NCI-H2107 (cell line): Measurements from ENCODE around the gene CFAP57.

Source experiments
- DNase-seq: peaks from one replicate; lab custom pipeline; 2025; lab: John Stamatoyannopoulos, UW

CFAP57 gene

DNA sequence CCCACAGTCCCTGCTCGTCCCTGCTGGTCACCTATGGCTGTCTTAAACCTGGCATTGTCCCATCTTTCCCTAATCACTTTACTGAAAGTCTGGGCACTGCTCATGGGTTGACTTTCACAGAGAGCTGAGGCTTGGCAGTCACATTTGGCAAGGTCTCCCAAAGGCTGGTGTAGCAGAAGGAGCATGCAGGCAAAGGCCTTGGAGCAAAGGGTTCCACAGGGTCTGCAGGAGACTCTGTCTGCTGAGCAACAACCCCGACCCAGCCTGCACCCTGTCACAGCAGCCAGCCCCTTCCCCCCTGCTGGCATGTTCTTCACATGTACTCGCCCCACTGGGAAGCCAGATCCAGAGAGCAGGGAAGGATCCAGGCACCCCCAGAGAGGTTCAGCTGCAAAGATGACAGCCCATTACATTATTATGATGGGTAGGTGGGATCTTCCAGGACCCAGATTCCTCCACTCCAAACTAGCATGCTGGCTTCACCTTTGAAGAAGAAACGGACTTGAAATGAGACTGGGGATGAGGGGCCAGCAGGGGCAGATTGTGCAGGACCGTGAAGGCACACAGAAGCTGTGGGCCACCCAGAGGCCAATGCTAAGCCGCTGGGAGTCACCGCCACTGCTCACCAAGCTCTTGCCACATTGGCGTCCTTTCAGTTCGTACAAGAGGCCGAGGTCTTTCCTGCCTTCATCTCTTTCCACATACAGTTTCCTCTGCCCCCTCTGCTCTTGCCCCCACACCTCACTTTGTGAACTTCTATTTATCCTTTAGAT, 83.5 kb downstream of the CFAP57 start:
- no peak for DNase-seq

DNA sequence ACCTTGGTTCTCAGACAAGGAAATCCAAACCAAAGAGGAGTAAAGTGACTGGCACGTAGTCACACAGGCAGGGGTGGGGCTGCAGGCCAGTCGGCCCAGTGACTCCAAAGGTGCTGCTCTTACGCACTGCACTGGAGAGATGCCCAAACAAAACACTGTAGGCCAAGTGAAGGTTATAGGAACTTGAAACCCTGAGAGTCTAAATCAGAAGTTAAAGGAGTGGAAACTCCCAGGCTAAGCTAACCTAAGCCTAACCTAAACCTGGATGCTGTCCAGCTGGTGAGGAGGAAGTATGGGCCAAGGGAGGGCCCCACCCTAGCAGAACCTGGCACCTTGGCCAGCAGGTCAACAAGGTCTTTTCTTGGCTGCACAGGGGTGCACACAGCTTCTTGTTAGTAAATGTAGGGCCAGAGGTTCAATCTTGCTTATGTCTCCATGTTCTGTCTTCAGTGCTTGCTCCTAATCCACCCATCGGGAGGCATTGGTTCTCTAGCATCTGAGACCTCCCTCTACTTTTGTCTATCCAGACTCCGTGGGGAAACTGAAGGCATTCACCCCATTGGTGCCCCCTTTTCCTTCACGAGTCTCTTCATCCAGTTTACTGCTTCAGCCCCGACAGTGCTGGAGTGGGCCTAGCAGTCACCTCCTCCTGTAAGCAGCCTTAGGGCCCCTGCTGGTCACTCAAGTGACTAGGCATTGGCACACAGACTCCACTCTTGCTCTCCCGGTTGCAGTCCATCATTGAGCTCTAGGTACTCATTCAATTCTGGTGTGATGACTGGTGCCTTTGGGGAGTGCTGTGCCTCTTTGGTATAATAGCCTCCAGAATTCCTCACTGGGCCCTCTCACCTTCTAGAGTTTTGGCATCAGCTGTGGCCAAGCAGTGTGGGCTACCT, 84.8 kb downstream of the CFAP57 start:
- DNase-seq, result no peak

DNA sequence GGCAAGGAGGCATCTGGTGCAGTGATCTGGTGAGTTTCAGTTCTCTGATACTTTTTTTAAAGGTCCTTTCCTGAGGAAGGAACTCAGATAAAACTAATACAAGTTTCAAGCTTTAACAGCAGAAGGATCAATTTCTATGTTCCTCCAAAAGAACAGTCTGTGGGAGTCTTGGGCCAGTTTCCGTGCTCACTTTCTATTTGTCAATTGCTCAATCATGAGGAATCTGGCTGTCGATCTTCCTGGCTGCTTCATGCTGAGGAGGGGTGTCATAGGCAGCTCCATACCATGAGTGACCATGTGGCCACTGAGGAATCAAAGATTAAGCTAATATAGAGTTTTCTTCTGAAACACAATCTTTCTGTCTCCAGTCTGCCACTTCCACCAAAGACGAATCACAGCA, 86.2 kb downstream of the CFAP57 start:
- no peak for DNase-seq

DNA sequence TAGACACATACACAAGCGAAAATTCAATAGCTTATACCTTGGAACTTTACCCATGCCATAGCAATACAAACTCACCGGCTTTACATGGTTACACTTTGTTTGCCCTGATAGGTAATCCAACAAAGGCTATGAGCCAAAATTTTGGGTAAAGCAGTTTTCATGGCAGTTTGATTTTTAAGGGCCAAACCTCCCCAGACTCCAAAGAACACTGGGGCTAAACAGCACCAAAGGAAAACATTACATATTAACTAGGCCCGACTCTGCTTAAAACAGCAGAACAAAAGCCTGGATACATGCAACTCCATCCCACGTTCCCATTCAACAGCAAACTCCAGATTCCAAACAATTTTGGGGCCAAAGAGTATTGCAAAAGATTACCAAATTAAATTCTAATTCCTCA, 93.3 kb downstream of the CFAP57 start:
- DNase-seq, result no peak

DNA sequence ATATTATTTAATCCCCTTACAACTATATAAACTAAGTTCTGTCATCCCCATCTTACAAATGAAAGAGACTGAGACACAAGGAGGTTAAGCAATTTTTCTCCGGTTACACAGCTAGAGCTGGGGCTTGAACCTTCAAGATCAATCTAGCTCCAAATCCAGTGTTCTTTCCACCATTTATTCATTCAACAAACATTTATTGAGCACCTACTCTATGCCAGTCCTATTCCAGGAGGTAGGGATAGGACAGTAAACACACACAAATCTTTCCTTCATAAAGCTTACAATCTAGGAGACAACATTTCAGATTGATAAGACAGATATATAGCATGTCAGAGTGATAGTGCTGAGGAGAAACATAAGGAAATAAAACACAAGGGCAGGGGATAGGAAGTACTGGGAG, 94.8 kb downstream of the CFAP57 start:
- no peak for DNase-seq

DNA sequence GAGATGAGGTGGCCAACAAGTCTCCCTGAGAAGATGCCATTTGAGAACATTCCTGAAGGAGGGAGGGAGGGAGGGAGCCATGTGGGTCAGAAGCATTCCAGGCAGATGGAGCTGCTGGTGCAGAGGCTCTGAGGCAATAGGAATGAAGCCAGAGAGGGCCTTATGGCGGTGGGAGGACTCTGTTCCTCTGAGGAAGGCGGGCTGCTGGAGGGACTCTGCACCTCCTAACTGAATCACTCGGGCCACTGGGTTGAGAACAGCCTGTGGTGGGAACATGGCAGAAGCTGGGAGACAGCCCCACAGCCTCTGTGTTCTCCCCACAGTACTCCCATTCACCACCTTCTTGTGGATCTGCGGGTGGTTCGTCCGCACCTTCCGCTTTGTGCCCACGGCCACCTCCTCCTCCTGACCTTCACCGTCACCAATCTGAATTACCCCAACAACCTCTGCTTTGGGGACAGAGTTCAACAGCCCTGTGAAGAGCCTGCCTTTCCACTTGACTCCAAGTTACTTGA, 95.2 kb downstream of the CFAP57 start:
- DNase-seq, result no peak

DNA sequence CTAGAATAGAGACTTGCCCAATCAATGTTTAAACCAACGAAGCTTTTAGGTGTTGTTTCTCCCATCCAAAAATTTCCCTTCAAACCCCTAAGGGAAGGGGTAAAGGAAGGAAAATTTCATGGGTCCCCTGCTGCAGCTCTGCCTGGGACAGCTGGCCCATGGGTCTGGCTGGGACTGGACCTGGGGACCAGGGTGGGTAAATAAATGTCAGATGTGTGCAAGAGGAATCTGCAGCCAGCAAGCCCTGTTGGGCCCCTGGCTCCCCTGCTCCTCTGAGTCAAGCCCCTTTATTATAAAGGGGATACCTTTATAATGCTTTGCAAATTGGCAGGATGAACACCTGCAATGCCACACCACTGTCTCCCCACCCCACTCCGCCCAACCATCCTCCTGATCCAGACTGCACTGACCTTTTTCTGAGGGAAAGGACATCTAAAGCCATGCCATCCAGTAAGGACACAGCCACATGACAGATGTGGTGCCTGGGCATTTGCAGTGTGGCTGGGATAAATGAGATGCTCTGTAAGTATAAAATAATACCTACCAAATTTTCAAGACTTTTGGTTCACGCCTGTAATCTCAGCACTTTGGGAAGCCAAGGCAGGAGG, 95.8 kb downstream of the CFAP57 start:
- no peak for DNase-seq

DNA sequence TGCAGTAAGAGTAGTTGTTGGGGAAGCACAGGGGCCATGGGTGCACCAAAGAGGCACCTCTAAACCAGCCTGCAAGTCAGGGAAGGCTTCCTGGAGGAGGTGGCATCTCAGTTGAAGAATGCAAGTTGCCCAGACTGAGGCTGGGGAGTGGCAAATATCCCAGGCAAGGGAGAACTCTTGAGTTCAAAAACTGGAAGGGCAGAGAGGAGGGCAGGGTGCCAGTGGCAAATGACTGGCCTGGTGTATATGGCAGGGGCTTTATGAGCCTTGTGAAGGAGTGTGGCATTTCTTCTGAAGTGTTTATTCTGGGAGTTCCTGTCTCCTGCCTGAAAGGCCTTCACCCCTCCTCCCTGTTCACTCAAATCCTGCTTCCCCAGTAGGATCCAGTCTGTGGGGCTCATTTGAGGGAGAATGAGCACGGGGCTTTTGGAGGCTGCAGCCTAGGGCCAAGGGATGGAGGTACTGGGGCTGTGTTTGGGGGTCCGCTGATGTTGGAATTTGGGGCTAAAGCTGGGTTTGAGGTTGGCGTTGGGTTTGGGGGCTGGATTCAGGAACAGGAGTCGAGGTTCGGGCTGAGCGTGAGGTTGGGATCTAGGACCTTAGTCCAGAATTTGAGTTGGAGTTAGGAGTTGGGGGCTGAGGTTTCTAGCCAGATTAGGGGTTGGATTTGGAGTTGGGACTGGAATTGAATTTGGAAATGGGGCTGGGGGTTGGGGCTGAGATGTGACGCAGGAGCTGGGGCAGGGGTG, 97.7 kb downstream of the CFAP57 start, which contains the start of gene TMEM125:
Gene TMEM125 (plus strand): TSS at position 357 of the 749 bp plus-strand sequence. CDS start 2,740 bp downstream, outside the sequence.
- DNase-seq, result no peak

DNA sequence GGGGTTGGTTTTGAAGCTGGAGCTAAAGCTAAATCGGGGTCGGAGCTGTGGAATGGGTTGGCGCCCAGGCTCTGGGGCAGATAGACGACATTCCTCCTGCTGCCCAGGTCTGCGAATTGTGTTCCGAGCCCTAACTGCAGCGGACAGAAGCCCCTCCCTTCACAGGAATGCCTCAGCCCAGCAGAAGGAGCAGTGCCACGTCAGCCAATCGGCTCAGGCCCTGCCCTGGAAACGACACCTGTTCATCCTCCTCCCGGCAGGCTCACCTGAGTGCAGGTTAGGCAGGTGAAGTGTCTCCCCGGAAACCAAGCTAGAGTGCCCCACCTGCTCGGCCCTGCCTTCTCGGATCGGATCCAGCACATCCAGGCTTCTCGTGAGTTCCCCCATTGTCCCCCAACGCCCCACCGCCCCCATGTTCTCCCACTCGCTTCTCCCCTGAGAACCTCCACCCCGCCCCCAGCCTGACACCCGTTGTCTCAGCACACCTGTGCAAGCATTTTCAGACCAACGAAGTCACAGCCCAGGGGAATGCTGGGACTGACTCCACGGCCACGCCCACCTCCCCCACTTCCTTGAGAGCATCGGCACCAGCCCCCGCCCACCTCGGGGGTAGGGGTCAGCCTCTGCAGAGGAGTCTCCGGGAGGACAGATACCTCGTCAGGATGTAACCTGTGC, 98.4 kb downstream of the CFAP57 start:
- peak; percentile 21 for DNase-seq

DNA sequence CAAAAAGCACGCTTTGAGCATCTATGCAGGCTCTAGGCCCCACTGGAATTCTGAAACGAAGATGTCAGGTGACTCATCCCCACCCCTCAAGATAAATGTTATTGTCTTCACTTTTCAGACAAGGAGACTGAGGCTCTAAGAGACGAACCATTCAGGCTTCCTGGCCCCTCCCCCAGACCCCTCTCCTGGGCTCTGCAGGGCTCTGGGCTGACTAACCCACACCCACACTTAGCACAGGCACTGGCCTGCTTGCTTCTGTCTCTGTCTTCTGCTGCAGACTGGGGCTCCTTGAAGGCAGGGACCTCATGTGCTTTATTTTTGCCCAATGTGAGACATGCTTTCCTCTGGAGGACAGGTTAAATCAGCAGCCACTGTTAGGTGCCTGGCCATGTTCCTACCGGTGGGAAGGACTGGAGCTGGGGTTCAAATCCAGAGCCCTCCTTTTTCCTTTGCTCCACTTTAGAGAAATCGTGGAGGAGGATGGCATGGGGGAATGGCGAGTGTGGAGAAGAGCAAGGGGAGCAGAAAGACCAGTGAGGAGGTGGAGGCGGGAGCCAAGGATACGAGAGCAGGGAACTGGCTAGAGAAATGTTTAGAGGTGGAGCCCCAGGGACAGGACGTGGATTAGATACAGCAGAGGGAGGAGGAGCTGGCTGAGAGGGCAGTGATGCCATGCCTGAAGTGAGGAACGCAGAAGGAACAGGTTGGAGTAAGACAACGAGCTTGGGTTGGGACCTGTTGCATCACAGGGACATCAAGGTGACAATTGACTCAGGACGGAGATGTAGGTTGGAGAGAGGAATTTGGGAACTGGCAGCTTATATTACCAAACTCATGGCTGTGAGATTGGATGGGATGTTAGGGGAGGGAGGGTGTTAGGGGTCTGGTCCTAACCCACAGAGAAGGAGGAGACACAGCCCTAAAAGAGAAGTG, 99.3 kb downstream of the CFAP57 start:
- DNase-seq, result no peak

DNA sequence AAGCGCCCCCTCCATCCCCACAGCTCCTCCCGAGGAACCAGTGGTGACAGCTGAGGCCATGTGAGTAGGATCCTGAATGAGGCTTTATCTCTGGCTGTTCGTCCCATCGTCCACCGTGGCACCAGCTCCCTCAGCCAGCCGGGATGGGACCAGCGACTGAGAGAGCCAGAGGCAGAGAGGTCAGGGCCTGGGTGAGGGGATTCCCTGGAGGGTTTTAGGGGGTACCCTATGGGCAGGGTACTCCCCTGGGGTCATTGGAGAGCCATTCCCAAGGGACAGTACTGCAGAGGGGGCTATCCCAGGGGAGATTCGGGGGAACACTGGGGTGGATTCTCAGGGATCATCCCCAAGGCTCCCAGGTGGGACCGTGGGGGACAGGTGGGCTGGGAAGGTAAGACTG, 100.0 kb downstream of the CFAP57 start:
- no peak for DNase-seq

DNA sequence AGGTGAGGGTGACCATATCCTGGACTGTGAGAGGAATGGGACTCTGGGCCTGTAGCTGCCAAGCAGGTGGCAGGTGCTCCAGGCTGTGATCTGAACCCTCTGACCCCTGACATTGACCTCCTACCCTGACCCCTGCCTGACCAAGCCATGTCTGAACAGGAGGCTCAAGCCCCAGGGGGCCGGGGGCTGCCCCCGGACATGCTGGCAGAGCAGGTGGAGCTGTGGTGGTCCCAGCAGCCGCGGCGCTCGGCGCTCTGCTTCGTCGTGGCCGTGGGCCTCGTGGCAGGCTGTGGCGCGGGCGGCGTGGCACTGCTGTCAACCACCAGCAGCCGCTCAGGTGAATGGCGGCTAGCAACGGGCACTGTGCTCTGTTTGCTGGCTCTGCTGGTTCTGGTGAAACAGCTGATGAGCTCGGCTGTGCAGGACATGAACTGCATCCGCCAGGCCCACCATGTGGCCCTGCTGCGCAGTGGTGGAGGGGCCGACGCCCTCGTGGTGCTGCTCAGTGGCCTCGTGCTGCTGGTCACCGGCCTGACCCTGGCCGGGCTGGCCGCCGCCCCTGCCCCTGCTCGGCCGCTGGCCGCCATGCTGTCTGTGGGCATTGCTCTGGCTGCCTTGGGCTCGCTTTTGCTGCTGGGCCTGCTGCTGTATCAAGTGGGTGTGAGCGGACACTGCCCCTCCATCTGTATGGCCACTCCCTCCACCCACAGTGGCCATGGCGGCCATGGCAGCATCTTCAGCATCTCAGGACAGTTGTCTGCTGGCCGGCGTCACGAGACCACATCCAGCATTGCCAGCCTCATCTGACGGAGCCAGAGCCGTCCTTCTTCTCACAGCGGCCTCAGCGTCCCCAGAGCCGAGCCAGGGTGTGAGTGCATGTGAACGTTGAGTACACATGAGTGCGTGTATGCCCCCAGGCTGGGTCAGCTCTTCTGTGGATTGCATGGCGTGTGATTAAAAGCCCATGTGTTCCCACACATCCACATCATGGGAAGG, 100.7 kb downstream of the CFAP57 start:
- DNase-seq, result no peak

DNA sequence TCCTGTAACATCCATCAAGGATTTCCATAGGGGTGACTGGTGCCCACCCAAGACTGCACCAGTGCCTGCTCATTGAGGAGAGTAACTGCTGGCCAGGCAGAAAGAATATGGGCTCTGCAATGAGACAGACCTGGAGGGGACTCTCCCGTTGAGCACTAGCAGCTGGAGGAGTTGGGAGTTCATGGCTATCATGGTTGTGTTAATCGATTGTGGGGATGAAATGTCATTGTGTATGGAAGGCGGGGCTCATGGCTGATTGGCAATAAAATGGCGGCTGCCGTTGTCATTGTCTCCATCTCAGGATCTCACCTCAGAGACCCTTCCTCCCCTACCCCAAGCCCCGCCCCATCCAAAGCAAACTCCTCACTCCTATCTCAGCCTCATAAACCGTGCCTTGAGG, 101.6 kb downstream of the CFAP57 start:
- no peak for DNase-seq

DNA sequence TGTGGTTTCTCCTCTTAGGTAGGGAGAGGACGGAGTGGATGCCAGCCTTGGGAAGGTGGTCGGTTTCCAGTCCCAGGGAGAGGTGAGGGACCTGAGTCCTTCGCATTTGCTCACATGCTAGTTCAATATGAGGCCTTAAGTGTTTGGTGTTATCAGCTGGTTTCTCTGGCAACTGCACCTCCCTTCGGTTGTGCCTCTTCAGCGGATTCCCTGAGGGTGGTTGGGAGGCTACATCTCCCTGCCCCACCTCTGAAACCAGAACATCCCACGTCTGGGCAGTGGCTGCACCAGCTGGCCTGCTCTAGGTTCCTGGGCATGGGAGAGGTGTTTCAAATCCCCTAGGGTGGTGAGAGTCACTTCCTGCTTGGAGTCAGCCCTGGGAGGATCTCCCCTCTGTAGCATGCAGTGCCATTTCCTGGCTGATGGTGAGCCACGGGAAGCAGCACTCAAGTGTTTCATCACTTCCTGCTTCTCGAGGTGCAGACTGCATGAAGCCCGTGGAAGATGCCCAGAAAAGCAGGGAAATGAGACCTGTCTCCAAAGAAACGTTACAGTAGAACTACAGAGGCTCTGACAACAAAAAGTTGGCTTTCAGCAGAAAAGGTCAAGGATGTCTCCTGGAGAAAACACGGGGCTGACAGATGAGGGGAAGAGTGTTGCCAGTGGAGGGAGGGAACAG, 102.1 kb downstream of the CFAP57 start:
- no peak for DNase-seq

DNA sequence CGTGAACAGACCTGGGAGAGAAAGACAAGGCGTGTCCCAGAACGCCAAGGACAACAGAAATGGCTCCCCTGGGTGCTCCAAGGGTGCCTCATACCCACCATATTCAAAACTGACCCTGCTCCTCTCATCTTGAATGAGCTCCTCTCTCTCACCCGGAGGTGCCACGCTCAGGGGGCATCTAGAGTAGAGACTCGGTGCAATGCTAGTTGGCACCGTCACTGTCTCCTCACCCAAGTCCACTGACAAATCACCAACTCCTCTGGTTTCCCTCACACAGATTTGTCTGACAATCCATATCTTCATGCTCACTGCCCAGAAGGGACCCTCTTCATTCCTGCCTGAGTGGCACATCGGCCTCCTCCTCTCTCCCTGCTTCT, 102.7 kb downstream of the CFAP57 start:
- DNase-seq, result no peak

DNA sequence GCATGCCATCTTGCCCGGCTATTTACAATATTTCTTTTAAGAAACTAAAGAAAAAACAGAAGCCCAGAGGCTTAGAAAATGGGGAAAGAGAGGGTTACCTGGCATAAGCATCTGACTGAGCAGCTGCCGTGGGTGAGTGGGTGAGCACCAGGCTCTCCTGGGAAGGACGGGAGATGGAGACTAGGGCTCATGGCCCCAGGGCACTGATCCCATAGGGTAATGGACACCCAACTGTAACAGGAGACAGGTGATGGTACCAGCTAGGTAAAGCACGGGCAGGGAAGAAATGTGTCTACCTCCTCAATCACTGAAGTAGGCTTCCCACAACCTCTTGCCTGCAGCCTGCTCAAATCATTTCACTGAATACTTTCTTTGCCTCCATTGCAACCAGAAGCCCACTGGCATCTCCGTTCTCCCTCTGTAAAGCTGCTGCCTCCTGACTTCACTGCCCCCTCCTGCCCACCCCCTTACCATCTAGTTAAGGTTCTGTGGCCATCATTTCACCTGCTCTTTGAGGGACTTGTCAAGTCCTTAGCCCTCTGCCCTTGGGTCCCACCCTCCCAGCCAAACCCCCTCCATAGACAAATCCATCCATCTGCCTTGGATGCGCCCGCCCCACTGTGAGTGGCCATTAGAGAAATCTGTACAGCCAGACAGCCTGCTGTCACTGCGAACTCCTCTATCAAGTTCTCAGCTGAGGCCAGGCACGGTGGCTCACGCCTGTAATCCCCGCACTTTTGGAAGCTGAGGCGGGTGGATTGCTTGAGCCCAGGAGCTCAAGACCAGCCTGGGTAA, 103.9 kb downstream of the CFAP57 start:
- DNase-seq, result no peak

DNA sequence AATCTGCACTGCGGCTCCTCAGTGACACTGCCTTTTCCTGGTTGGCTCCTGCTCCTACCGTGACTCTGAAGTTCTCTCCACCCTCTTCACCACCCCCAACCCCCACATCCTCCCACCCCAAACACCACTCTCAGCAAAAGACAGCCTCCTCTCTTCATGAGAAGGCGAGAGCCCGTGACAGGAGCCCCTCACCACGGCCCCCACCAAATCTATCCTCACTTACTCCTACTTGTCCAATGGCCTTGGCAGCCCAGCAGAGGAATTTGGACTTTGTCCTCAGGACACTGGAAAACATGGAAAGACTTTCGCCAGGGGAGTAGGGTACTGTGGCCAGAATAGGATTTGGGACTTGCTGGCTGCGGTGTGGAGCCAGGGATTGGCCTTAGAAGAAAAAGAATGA, 104.5 kb downstream of the CFAP57 start:
- DNase-seq, result no peak
